GM18520 (cell line): Measurements from ENCODE around the gene ADGRG7.
"Not testable (repeated sequence)": the region's sequence is repeated elsewhere in the genome, so short reads cannot be mapped to it uniquely, and the experiment has no call there.

Experiments
- ATAC-seq: cut with Tn5 transposase; IDR thresholded peaks from one replicate; pipeline ENCODE4 v1.9.1; 2021; ENCODE audit not compliant: unreplicated experiment

ADGRG7 gene

DNA sequence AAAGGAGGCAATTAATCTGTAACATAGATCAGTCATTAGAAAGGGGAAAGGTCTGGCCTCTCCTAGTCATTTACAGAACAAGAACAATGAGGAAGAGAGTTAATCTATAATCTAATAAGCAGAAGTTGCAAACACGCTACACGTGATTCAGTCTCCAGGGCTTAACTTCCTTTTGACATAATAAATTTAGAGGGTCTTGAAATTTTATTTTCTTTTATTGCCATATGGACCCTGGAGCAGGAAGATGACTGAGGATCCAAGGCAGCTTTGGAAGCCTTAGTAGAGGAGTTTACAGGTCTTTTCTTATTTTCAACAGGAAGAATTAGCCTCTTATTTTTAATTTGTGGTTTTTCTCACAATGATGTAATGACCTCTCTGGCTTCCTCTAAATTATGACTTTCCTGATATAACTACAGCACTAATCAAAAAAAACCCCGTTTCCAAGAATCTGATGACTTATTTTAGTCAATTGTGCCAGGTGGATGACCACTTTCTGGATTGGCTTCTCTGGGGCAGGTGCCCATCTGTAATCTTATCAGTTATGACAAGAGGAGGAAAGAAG is 32.2 kb downstream of the ADGRG7 start:
- peak; percentile 73 for ATAC-seq

GRCh38 chr3:100645913-100646312 is 36.5 kb downstream of the ADGRG7 start:
- no peak for ATAC-seq

DNA sequence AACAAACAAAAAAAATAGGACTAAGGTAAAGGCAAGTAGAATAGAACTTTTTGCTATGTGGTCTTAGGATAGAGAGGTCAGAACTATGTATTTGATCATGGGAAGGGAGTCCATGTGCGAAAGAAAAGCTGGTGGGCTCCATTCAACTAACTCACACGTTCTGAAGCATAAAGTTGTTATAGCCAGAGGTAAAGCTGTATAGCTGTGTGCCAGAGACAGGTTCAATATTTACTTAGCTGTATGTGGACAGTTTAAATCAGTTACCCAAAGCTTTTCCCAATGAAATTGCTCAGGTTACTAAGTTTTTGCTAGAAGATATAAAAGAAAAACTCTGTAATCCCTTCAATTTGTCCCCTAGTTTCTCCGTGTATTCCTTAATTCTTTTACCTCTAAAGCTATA is 37.8 kb downstream of the ADGRG7 start:
- ATAC-seq, result no peak

GRCh38 chr3:100647657-100648056 is 38.3 kb downstream of the ADGRG7 start:
- no peak for ATAC-seq

DNA sequence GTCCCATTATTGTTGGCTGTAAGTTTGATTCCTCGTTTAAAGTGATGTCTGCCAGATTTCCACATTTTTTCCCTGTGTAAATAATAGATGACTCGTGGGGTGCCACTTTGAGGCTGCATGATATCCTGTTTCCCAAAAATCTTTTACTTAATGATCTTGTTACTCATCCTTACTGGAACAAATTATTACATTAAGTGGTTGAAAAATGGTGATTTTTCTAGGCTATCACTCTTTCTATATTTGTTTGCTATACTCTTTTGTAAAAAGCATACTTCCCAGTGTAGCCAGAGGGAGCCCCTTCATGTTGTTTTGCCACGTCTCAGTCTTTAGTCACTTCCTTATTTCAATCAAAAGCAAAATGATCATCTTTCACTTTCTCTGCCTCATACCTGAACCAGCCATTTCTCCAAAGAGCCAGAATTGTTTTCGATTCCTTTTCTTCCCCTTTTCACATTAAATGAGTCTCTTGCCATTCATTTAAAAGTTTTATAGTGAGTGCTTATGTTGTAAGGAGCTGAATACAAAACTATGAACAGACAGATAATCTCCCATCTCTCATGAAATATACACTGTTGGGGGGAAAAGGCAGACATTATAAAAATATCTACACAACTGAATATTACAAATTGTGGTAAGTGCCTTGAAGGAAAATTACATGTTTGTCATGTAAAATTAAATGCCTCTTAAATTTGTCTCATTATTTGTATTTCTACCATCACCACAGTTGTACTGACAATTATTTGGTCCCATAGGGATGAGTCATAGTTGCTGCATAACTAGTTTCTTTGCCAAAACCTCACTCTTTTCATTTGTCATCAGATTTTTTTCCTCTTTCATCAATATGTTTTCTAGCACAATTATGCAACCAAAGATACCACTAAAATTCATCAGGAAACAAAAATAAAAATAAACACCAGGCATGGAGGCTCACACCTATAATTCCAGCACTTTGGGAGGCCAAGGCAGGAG is 41.5 kb downstream of the ADGRG7 start:
- peak; percentile 91 for ATAC-seq

DNA sequence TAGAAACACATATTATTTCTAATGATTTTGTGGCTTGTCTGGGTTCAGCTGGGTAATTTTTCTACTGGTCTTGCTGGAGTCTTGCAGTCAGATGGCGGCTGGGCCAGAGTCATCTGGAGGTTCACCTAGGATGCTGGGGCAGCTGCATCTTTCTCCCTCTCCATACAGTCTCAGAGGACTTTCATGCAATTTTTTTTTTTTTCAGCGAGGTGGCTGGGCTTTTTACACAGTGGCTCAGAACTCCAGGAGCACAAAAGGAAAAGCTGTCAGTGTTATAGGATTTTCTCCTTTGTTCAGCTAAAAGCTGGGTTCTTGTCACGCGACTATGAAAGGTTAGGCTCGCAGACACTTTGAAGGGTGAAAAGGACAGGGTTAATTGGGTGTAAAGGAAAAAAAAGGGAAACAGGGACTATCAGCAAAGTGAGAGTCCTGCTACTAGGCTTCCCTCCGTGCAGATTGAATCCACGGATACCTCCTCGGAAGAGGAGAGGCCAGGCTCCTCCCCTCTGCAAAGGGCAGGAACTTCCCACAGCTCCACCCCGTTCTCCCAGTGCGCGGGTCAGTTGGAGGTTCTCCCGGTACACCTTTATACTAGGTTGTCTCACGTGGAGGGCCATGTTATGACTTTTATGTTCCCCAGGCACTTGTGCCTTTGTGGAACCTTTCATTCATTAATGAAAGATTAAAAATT is 44.3 kb downstream of the ADGRG7 start:
- ATAC-seq, result no peak

DNA sequence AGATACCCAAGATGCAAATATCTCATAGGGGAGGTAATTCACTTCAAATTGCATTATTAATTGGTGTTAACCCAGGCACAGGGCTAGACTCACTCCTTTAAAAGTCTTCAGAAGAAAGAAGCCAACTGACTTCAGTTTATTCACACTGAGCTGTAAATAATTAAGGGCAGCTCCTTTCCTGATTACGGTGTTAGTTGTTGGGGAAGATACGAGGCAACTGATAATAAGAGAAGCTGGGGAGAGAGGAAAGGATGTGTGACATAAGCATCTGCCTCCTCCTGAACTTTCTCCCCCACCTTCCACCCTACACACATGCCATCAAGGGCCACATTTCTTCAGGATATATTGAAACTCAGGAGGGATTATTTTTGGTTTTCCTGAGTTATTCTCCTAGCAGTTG is 47.5 kb downstream of the ADGRG7 start:
- ATAC-seq, result no peak

DNA sequence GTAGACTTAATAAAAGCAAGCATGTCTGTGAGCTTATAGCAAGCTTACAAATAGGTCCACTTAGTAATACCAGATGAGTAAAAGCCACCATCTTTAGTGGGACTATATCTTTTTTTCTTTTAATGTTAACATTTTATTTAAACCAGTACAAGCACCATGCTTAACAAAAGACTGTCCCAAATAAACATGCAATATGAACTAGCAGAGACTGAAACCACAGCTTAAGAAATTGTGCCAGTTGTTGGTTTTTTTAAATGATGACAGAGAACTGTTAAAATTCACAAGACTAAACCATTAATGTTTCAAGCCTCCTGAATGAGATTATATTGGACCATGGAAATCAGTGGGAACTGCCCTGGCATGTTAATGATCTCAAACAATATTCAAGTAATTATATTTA is 51.9 kb downstream of the ADGRG7 start:
- ATAC-seq, result not testable (repeated sequence)

DNA sequence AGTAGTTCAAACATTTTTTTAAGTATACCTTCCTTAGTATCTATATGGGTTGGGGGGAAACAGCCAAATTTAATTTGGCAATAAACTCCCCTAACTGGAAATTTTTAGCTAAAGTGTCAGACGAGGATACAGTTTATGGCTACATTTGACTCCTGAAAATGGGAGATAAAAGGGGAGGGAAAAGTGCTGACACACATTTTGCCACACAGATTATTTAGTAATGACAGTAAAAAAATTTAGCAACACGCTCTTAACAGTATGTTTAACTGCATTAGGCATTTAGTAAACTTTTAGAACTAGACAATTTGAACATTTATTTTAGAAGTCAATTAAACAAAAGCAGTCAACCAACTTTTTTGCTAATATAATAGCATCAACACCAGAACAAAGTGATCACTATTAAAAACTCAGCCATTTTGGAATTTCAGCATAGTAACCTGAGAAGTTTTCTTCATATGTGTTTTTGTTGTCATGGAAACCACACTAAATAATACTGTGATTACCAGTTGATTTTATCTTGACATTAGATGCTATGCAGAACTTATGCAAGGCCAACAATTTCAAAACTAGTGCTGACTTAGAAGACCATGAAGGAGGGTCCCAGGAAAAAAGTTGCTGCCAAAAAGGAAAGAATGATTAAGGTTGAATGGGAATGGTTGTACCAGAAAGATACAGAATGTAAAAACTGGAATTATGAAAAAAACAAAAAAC is 52.9 kb downstream of the ADGRG7 start:
- ATAC-seq, result no peak

- no peak for ATAC-seq
Observed at GRCh38 chr3:100665230-100665629, 55.8 kb downstream of the ADGRG7 start.

DNA sequence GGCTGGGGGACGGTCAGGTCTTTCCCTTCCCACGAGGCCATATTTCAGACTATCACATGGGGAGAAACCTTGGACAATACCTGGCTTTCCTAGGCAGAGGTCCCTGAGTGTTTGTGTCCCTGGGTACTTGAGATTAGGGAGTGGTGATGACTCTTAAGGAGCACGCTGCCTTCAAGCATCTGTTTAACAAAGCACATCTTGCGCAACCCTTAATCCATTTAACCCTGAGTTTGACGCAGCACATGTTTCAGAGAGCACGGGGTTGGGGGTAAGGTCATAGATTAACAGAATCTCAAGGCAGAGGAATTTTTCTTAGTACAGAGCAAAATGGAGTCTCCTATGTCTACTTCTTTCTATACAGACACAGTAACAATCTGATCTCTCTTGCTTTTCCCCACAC is 57.3 kb downstream of the ADGRG7 start:
- not testable (repeated sequence) for ATAC-seq

GRCh38 chr3:100667316-100667715 is 57.9 kb downstream of the ADGRG7 start:
- not testable (repeated sequence) for ATAC-seq

GRCh38 chr3:100670995-100671394 is 61.6 kb downstream of the ADGRG7 start:
- ATAC-seq, result not testable (repeated sequence)

DNA sequence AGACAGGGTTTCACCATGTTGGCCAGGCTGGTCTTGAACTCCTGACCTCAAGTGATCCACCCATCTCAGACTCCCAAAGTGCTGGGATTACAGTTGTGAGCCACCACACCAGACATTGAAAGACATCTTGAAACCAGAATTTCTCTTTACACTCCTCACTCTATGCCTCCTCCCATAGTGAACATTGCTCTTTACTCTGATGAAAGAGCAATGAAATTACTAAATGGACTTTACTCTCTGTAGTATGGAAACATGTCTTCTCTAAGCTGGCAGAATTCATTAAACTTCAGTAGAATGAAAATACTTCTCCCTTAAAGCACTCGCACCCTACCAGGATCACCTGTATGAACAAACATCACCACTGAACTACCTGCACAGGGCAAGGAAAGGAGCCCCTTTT is 72.1 kb downstream of the ADGRG7 start:
- no peak for ATAC-seq

DNA sequence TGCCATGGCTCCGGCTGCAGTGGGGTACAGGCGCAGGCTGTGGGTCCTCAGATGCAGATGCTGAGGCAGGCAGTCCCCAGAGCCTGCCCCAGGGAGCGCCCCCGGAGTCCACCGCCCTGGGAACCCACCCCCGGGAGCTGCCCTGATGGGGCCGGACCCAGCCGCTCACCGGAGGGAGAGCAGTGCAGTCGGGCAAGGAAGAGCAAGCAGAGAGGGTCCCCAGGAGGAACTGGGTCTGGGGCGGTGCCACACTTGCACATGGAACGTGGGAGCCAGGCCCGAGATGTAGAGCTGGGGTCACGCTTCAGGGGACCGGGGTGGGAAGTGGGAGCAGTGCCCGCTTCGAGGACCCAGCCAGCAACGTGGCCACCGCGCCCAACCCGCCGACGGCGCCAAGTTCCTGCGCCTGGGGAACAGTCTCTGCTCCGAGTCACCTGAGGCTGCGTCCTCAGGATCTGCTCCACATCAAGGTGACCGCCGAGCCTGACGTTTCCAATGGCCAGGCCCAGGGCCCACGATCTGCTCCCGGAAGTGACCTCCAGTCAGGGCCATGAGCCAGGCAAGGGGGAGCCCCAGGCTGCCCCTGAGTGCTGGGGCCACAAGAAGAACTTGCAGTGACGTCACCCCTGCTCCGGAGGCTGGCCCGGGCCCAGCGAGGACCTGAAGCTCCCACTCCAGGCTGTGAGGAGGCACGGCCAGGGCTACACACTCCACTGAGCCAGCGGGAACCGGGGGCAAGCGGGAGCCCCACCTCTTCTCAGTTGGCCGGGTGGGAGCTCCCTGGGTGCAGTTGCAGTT is 72.9 kb downstream of the ADGRG7 start:
- peak; percentile 43 for ATAC-seq

DNA sequence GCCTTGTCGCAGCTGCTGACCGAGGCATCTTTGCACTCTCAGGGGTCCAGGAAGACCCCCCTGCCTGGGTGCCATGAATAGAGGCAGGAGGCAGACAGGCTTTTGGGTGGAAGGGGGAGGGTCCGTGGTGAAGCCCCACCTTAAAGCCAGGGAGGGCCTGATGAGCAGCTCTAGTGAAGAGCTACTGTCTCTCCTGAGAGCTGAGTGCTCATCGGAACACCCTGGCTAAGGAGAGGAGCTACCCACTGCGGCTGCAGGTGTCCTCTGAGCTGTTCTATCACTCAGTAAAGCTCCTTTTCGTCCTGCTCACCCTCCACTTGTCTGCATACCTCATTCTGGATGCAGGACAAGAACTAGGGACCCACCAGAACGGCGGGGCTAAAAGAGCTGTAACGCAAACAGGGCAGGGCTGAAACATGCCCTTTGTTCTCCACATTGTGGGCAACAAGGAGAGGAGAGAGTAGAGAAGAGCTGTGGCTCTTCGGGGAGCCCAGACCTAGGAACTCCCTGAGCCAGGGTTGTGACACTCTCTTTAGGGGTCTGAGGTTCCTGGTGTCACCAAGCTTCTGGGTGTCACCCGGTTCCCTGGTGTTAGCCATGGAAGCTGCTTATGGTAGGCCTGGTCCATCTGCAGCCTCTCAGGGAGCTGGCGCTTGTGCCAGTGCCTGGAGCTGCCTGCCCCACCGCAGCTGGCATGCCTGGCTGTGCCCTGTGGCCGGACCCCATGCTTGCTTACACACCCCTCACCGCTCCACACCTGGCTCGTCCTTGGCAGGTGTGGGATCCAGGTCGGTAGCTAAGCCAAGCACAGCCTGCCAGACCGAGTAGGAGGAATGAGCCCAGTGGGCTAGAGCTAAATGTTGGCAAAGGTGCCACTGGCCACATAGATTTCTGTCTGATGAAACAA is 73.7 kb downstream of the ADGRG7 start:
- ATAC-seq, result no peak

DNA sequence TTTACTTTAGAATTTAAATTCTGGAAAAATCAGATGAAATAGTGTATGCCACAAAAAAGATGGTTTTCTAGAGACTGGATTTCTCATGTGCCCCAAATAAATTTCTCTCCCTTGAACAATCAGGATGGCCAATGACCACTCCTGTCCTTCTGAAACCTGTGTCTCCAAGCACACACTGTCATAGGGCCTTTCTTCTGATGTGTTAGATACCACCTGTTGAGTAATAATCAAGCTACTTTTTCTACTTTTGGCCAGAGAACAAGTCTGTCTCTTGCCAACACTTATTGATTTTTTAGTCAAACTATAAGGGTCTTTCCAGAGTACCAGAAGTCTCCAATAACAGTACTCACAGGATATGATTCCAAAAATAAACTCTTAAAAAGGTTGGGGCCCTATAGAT is 83.8 kb downstream of the ADGRG7 start:
- no peak for ATAC-seq

DNA sequence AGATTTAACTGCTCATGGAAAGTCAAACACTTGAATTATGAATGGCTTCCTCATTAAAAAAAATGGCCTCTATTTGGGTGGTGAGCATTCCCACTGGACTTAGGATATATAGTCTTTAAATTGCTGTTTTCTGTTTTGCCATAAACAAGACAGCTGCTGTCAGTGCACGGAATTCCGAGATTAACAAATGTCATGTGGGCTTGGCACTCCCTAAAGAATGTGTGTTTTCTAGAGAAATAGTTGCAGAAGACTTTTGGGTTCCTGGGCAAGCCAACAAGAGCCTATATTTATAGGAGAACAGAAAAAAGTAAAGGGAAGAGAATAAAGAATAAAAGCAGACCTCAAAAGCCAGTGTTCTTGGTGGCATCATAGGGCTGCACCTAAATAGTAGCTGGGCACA is 86.3 kb downstream of the ADGRG7 start:
- ATAC-seq, result no peak

DNA sequence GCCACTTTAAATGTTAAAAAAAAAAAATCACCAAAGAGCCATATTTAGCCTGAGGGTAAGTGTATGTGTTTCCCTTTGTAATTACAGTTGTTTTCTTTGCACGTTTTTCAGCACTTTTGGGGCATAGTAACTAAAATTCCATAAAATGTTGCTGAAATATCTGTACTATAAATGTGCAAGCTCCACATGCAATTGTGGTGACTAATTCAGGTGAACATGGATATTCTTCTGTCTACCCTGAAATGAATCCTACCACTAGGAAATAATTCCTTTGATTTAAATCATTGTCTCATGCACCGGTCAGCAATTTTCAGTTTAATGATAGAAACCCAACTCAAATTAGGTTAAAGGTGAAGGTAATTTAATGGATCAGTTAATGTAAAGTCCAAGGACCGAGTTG is 86.8 kb downstream of the ADGRG7 start:
- ATAC-seq, result no peak
